ENCODE results near the gene CTDSPL. TPM values are rescaled to one million over a fixed set of nuclear protein-coding genes. Genes with fewer than 3 reads are reported as not detected.
"Not testable (repeated sequence)": the region's sequence is repeated elsewhere in the genome, so short reads cannot be mapped to it uniquely, and the experiment has no call there.

CTDSPL gene
- polyA plus RNA-seq, 1 of the 3 experiments (the other 2 are of a cell fraction): 22.1 TPM

GRCh38 chr3:37814547-37814946 lies 47.1 kb upstream of the CTDSPL start:
- Histone ChIP-seq H3K27ac (ENCODE audit: low read depth in 2 of 2, low read length in 1 of 2) (no peak overlapping the region), H3K9me3 (no peaks in the 10 kb centered on the region), H3F3A (replicated peaks; ENCODE audit: insufficient read depth) (no peaks in the 10 kb centered on the region), H2AFZ (ENCODE audit: low read depth) (no peak overlapping the region), H3K4me2 (no peak overlapping the region), H3K4me3 (ENCODE audit: low read depth in 2 of 2, low read length in 1 of 2) (no peak overlapping the region), H3K36me3 (replicated peaks in 1 of 2; ENCODE audit: control insufficient read depth in 1 of 2, insufficient read depth in 2 of 2, low read length in 1 of 2) (peaks cover 0 to 3% of the 10 kb centered on the region in 2 experiments), H3K27me3 (ENCODE audit: insufficient read depth) (no peaks in the 10 kb centered on the region), H3K79me2 (ENCODE audit: insufficient read depth) (no peaks in the 10 kb centered on the region), H3K9me2 (no peaks in the 10 kb centered on the region), H3K4me1 (ENCODE audit: control insufficient read depth in 1 of 2, insufficient read depth in 2 of 2, low read depth in 1 of 2, low read length in 1 of 2) (peaks cover 0 to 20% of the 10 kb centered on the region in 2 experiments; a peak in 2 of 4 replicates), H3K9ac (no peak overlapping the region), H4K20me1 (ENCODE audit: insufficient read depth) (no peaks in the 10 kb centered on the region)
- WGBS (ENCODE audit: low lambda C conversion rate): 90% methylated on average over 2 of the region's 2 CpGs
- ChIA-PET POLR2A (no interaction called here), CTCF (interaction anchor here (0.7 to 1.6 kb wide), 9 partner anchors 12 to 433 kb away, joined by 3 to 5 read pairs (median 3); no protein-coding TSS in a partner anchor)
- peak; percentile 26 for DNase-seq
- TF ChIP-seq, protein P1, sequence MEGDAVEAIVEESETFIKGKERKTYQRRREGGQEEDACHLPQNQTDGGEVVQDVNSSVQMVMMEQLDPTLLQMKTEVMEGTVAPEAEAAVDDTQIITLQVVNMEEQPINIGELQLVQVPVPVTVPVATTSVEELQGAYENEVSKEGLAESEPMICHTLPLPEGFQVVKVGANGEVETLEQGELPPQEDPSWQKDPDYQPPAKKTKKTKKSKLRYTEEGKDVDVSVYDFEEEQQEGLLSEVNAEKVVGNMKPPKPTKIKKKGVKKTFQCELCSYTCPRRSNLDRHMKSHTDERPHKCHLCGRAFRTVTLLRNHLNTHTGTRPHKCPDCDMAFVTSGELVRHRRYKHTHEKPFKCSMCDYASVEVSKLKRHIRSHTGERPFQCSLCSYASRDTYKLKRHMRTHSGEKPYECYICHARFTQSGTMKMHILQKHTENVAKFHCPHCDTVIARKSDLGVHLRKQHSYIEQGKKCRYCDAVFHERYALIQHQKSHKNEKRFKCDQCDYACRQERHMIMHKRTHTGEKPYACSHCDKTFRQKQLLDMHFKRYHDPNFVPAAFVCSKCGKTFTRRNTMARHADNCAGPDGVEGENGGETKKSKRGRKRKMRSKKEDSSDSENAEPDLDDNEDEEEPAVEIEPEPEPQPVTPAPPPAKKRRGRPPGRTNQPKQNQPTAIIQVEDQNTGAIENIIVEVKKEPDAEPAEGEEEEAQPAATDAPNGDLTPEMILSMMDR (IDR thresholded peaks at IDR 0.05): peak; percentile 59
- TF ChIP-seq RFX5 (IDR thresholded peaks at IDR 0.05; ENCODE audit: low read length) (no peak), MEF2A (IDR thresholded peaks at IDR 0.05; ENCODE audit: borderline replicate concordance, low read depth) (no peak), ELF1 (IDR thresholded peaks at IDR 0.05) (no peak), RAD21 (IDR thresholded peaks at IDR 0.05; ENCODE audit: low read length) (peak; percentile 51), SIN3A (IDR thresholded peaks at IDR 0.05; ENCODE audit: borderline replicate concordance, low read depth, low read length) (no peak)
- TF ChIP-seq, protein P2, sequence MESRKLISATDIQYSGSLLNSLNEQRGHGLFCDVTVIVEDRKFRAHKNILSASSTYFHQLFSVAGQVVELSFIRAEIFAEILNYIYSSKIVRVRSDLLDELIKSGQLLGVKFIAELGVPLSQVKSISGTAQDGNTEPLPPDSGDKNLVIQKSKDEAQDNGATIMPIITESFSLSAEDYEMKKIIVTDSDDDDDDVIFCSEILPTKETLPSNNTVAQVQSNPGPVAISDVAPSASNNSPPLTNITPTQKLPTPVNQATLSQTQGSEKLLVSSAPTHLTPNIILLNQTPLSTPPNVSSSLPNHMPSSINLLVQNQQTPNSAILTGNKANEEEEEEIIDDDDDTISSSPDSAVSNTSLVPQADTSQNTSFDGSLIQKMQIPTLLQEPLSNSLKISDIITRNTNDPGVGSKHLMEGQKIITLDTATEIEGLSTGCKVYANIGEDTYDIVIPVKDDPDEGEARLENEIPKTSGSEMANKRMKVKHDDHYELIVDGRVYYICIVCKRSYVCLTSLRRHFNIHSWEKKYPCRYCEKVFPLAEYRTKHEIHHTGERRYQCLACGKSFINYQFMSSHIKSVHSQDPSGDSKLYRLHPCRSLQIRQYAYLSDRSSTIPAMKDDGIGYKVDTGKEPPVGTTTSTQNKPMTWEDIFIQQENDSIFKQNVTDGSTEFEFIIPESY (IDR thresholded peaks at IDR 0.05; ENCODE audit: borderline replicate concordance, low read depth): no peak

GRCh38 chr3:37815156-37815555 lies 46.5 kb upstream of the CTDSPL start:
- CTCF ChIA-PET: interaction anchor here (0.7 to 1.6 kb wide), 8 partner anchors 12 to 434 kb away, joined by 3 to 5 read pairs (median 3); no protein-coding TSS in a partner anchor
- H3K4me3 ChIP-seq (ENCODE audit: low read depth in 2 of 2, low read length in 1 of 2); DNase-seq; H3K9ac ChIP-seq; H3K79me2 ChIP-seq (ENCODE audit: insufficient read depth); POLR2A ChIA-PET; H3K4me2 ChIP-seq; H3K27ac ChIP-seq (ENCODE audit: low read depth in 2 of 2, low read length in 1 of 2); H3K9me3 ChIP-seq; H3K36me3 ChIP-seq (replicated peaks in 1 of 2; ENCODE audit: control insufficient read depth in 1 of 2, insufficient read depth in 2 of 2, low read length in 1 of 2); H3F3A ChIP-seq (replicated peaks; ENCODE audit: insufficient read depth); H3K27me3 ChIP-seq (ENCODE audit: insufficient read depth); H4K20me1 ChIP-seq (ENCODE audit: insufficient read depth); H3K9me2 ChIP-seq; H2AFZ ChIP-seq (ENCODE audit: low read depth): not testable (repeated sequence)
- 91% methylated on average over 9 of the region's 9 CpGs for WGBS (ENCODE audit: low lambda C conversion rate)
- H3K4me1 ChIP-seq (ENCODE audit: control insufficient read depth in 1 of 2, insufficient read depth in 2 of 2, low read depth in 1 of 2, low read length in 1 of 2): peaks cover 0 to 26% of the 10 kb centered on the region in 2 experiments; a peak in 2 of 4 replicates

- no peaks in the 10 kb centered on the region for H3K79me2 ChIP-seq (ENCODE audit: insufficient read depth)
- no peak for DNase-seq
- TF ChIP-seq NFIC (IDR thresholded peaks at IDR 0.05; ENCODE audit: borderline replicate concordance): no peak
- no peak for TF ChIP-seq TCF12 (IDR thresholded peaks at IDR 0.05)
- no peak for TF ChIP-seq EZH2phosphoT487 (IDR thresholded peaks at IDR 0.05; ENCODE audit: borderline replicate concordance, low read depth)
- no peak for TF ChIP-seq RFX5 (IDR thresholded peaks at IDR 0.05; ENCODE audit: low read length)
- no peak for TF ChIP-seq SMC3 (IDR thresholded peaks at IDR 0.05; ENCODE audit: low read depth, low read length)
- TF ChIP-seq MEF2A (IDR thresholded peaks at IDR 0.05; ENCODE audit: borderline replicate concordance, low read depth): no peak
- TF ChIP-seq ELF1 (IDR thresholded peaks at IDR 0.05): no peak
- TF ChIP-seq YY1 (IDR thresholded peaks at IDR 0.05; ENCODE audit: low read depth): no peak
- no peak for TF ChIP-seq TEAD4 (IDR thresholded peaks at IDR 0.05; ENCODE audit: borderline replicate concordance, insufficient read depth)
- no peak for TF ChIP-seq GABPA (IDR thresholded peaks at IDR 0.05; ENCODE audit: low read depth)
- TF ChIP-seq, protein P1 (IDR thresholded peaks at IDR 0.05): no peak
- TF ChIP-seq USF1 (IDR thresholded peaks at IDR 0.05; ENCODE audit: borderline replicate concordance, low read depth): no peak
- no peak for TF ChIP-seq RAD21 (IDR thresholded peaks at IDR 0.05; ENCODE audit: low read length)
These were observed 45.4 kb upstream of the CTDSPL start for GRCh38 chr3:37816271-37816670.

More at GRCh38 chr3:37816271-37816670, 45.4 kb upstream of the CTDSPL start:
- ChIA-PET CTCF (interaction anchor here (0.9 to 3.1 kb wide), 7 partner anchors 8 to 369 kb away, joined by 3 to 18 read pairs (median 3); no protein-coding TSS in a partner anchor), POLR2A (no interaction called here)
- Histone ChIP-seq H2AFZ (ENCODE audit: low read depth) (no peak overlapping the region), H3K9me2 (no peaks in the 10 kb centered on the region), H4K20me1 (ENCODE audit: insufficient read depth) (no peaks in the 10 kb centered on the region), H3F3A (replicated peaks; ENCODE audit: insufficient read depth) (no peaks in the 10 kb centered on the region), H3K4me3 (ENCODE audit: low read depth in 2 of 2, low read length in 1 of 2) (no peak overlapping the region), H3K4me1 (ENCODE audit: control insufficient read depth in 1 of 2, insufficient read depth in 2 of 2, low read depth in 1 of 2, low read length in 1 of 2) (peaks cover 0 to 29% of the 10 kb centered on the region in 2 experiments; a peak in 2 of 4 replicates), H3K4me2 (no peak overlapping the region), H3K27me3 (ENCODE audit: insufficient read depth) (no peaks in the 10 kb centered on the region), H3K9me3 (no peaks in the 10 kb centered on the region), H3K36me3 (replicated peaks in 1 of 2; ENCODE audit: control insufficient read depth in 1 of 2, insufficient read depth in 2 of 2, low read length in 1 of 2) (peaks cover 0 to 3% of the 10 kb centered on the region in 2 experiments), H3K9ac (no peak overlapping the region), H3K27ac (ENCODE audit: low read depth in 2 of 2, low read length in 1 of 2) (no peak overlapping the region)
- 80% methylated on average over 2 of the region's 2 CpGs for WGBS (ENCODE audit: low lambda C conversion rate)

All from SK-N-SH (cell line).